Stimulated activated CD4-positive, alpha-beta T cell treated with anti-CD3 and anti-CD28 coated beads, TNF-alpha, amount 100 ng/mL, for 48 hours (primary cell): ENCODE data around the gene KRT7.
"Not testable (repeated sequence)": the region's sequence is repeated elsewhere in the genome, so short reads cannot be mapped to it uniquely, and the experiment has no call there.

Source experiments
- DNase-seq, 3 donors: peaks; one replicate each; pipeline ENCODE4 v3.0.0-alpha.2; 2020; ENCODE audit warnings: low read depth in 3 of 3

KRT7 gene

GRCh38 chr12:52229836-52230343 lies 3.2 kb upstream of the KRT7 start:
- no peak for DNase-seq

DNA sequence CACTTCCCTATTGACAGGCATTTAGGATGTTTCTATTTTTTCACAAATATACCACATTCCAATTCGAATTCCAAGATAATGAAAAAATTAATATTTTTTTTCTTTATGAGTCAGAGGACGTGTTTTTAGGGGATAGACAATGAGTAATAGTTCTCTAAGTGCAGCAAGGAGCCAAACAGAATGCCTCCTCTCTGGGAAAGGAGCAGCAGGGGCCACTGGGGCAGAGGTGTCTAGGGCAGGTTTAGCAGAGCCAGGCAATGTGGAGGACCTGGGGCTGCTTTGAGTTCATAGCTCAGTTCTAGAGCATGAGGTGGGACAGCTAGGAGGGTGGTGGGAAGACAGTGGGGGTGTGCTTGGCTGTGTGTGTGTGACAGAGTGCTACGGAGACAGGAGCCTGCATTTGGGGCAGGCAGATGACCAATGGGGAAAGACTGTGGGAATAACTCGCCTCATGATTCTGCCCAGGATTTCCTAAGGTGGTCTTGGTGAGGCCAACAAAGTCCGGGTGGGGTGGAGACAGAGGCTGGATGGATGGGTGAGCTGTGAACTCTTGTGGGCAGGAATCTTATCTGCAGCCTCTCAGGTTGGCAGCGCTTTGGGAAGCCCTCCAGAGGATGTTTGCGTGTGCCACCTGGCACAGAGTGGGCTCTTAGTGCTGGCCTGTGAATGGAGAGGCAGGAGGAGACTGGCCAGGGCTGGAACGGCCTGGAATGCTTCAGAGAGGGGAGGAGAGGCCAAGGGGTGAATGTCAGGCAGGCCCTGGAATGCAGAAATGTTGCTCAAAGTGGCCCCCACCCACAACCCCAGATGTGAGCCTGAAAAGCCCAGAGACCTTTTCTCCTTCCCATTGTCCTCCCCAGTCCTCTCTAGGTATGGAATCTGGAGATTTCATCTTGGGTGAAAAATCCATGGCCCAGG lies 2.4 kb upstream of the KRT7 start:
- DNase-seq: no peak

GRCh38 chr12:52231305-52232202 lies 1.5 kb upstream of the KRT7 start:
- no peak for DNase-seq

DNA sequence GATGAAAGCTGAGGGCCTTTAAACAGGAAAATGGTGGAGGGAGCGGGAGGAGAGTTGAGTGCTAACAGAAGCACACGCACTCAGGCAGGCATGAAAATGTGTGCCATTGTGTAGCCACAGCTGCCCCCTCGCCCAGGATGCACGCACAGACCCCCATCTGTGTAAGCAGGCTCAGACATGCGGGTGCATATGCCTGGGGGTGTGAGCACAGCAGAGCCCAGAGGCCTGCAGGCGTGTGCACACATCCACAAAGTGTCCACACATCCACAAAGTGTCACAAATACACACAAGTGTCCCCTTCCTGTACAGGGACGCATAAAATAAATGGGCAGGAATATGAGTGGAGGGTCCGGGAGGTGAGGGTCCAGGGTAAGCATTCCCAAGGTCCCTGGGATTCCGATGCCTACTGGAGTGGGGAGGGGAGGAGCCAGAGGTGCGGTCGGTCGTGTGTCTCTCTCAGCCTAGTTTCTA lies 805 bp upstream of the KRT7 start:
- DNase-seq: no peak

GRCh38 chr12:52233462-52234207 lies 592 bp downstream of the KRT7 start:
- no peak for DNase-seq

GRCh38 chr12:52234223-52234810 lies 1.3 kb downstream of the KRT7 start:
- DNase-seq: no peak

DNA sequence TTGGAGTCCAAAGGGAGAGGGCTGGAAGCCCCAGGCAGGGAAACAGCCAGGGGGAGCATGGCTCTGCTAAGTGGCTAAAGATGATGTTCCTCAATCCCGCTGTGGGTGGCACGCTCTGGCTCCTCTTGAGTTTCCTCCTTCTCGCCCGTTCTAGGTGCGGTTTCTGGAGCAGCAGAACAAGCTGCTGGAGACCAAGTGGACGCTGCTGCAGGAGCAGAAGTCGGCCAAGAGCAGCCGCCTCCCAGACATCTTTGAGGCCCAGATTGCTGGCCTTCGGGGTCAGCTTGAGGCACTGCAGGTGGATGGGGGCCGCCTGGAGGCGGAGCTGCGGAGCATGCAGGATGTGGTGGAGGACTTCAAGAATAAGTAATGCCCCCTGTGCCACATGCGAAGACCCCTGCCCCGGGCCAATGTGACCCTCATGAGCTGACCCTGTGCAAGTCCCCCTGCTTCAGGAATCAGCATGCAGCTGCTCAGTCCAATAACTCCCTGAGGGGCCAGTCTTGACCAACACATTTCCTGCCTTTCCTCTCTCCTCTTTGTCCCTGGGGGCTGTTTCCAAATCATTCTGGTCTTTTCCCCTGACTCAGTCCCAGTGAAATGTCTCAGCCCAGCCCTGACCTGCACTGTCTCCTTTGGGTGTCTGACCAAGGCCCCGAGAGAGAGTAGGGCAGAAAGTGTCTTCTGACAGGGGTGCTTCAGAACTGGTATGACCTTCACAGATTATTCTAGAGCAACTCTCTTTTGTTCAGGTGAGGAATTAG lies 2.1 kb downstream of the KRT7 start:
- no peak for DNase-seq

- no peak for DNase-seq
Observed at GRCh38 chr12:52235822-52236361, 2.8 kb downstream of the KRT7 start.

- no peak for DNase-seq
Observed at GRCh38 chr12:52236386-52237050, 3.5 kb downstream of the KRT7 start.

DNA sequence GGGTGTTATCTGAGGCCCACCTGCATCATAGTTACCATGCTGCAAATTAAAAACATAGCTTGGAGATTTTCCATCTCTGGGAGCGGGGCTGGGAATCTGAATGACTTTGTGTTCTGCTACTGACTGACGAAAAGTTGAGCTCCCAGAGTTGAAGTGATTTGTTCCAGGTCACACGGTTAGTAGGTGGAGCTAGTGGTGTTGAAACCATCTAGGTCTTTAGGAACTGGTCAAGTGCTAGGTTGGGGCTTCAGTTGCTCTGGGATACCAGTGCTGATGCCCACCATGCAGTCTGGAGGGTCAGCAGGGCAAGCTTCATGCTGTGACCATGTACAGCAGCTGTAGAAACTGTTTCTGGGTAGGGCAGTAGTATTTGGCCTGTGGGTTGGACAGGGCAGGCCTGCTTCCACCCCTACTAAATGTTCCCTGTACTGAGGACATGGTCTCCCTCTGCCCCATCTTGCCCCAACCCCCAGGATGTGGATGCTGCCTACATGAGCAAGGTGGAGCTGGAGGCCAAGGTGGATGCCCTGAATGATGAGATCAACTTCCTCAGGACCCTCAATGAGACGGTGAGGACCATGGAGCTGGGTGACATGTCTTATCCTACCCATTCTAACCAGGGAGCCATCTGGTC lies 5.3 kb downstream of the KRT7 start:
- no peak for DNase-seq

DNA sequence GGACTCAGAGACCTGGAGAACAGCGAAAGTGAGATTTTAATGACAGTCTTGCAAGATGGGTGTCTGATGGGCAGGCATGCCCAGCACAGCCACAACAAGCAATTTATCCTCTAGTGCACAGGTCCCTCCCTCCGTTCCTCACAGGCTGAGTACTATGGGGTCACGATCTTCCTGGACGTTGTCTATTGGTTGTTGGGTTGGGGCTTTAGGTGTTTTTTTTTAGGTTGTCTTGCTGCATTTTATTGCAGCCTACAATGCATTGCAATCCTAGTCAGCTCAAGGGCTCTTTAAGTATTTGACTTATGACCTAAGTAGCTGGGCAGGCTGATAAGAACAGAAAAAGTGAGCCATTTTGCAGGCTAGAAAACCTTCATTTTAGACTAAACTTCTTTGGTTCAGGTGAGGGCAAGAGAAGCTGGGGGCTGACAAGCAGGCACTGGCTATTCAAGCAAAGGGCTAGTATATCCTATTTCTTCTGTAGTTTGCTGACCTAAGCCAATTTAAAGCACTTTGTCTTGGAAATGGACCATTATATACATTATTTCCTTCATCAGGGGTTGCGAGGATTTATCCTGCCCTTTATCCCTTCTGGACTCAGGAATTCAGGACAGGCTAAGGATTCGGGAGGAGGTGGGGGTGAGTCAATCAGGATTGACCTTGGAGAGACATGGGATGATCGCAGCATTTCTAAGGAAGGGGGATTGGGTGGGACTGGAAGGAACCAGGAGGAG lies 6.0 kb downstream of the KRT7 start:
- no peak for DNase-seq

- no peak for DNase-seq
Observed at GRCh38 chr12:52239767-52240166, 6.7 kb downstream of the KRT7 start.

DNA sequence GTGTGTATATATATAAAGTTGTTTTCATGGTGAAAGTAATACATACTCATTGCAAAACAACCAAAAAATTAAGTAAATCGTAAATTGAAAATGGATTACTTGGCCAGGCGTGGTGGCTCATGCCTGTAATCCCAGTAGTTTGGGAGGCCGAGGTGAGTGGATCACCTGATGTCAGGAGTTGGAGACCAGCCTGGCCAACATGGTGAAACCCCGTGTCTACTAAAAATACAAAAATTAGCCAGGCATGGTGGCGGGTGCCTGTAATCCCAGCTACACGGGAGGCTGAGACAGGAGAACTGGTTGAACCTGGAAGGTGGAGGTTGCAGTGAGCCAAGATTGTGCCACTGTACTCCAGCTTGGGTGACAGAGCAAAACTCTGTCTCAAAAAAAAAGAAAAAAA lies 7.2 kb downstream of the KRT7 start:
- not testable (repeated sequence) for DNase-seq

DNA sequence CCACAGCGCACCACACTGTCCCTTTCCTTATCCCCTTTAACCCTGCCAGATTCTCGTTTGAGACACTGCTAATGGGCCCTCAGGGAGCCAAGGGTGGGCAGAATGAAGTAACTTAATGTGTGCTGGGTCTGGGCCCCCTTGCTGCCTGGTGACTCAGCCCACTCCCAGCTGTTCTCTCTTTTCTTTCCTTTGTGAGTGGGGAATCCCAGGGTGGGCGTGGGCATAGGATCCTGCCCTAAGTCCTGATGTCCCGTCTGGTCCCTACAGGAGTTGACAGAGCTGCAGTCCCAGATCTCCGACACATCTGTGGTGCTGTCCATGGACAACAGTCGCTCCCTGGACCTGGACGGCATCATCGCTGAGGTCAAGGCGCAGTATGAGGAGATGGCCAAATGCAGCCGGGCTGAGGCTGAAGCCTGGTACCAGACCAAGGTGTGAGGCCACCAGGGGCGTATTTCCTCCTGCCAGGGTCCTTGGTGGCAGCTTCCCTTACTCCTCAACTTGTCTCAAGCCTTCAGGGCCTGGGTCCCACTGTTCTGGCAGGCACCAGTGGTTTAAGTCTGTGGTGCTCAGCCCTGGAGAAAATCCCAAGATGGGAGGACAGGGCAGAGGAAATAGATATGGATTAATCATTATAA lies 8.3 kb downstream of the KRT7 start:
- DNase-seq: no peak

DNA sequence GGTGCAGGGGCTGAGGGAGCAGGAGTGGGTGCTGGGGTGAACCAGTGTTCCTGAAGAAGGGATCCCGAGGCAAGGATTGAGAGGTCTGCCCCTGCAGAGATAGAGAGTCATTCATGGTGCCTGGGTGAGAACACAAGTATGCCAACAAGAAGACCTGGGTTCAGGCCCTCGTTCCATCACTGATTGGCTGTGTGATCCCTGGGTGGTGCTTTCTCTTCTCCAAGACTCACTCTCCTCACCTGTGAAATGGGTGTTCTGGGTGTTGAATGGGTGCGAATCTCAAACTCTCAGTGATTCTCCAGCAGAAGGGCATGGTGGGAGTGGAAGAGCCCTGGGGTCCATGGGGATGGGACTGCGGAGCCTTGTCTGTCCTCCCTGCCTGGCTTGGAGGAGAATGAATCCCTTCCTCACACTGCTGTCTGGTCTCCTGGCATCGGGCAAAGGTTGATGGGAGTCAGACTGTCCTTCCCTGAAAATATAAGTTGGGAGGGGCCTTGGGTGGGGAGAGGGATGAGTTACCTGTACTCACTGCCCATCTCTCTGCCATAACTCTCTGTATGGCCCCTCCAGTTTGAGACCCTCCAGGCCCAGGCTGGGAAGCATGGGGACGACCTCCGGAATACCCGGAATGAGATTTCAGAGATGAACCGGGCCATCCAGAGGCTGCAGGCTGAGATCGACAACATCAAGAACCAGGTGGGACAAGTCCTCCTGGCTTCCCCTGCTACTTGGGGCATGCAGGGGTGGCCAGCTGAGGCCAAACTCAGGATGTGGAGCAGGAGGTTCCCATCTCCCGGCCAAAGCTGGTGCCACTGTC lies 9.6 kb downstream of the KRT7 start:
- no peak for DNase-seq

GRCh38 chr12:52243259-52243855 lies 10.3 kb downstream of the KRT7 start:
- DNase-seq: no peak
